ENCODE data around the gene FHOD1. TPM values are rescaled to one million over a fixed set of nuclear protein-coding genes. Genes with fewer than 3 reads are reported as not detected.

FHOD1 gene
- total and polyA plus RNA-seq, 2 of the 13 experiments (the other 11 are each of a cell fraction or from before 2014, with no cell fraction given), result 20.0 to 20.8 TPM

DNA sequence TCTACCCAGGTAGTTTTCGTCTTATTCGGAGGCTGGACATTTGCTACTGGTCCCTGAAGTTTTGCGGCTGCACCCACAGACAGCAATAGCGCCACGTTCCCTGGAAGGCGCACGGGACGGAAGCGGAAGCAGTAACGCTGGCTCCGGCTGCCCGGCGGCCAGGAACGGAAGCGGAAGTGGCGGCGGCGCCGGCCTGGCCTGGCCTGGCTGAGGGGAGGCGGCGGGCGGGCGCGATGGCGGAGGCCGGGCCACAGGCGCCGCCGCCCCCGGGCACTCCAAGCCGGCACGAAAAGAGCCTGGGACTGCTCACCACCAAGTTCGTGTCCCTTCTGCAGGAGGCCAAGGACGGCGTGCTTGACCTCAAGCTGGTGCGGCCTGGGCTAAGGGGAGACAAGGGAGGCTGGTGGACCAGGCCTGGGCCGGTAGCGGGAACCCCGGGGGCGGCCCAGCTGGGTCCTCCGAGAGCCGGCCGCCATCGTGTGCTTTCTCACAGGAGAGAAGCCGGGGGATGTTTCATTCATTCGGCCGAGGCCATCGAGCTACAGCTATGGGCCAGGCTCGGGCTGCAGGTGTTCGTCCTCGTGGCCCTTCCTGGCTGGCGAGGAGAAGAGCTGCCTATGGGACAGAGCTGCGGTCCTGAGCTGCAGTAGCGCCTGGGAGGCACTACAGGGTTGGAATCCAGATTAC lies 55.1 kb downstream of the FHOD1 start, which contains the start of gene E2F4 (continued):
- TF ChIP-seq ONECUT2 (CRISPR knock-in tag; IDR thresholded peaks at IDR 0.05) (peak; percentile 18; the same call in 1 of the 2 replicates), RFXAP (CRISPR knock-in tag; IDR thresholded peaks at IDR 0.05; ENCODE audit: borderline replicate concordance) (peak; percentile 74; the same call in 1 of the 2 replicates), SP2 (CRISPR knock-in tag; IDR thresholded peaks at IDR 0.05) (peak; percentile 71), ZFP41 (CRISPR knock-in tag; IDR thresholded peaks at IDR 0.05; ENCODE audit: borderline replicate concordance) (peak; percentile 62; the same call in 1 of the 2 replicates), SP1 (IDR thresholded peaks at IDR 0.05) (no peak), SP1 (CRISPR knock-in tag; IDR thresholded peaks at IDR 0.05) (peak; percentile 34; the same call in 1 of the 2 replicates), ZNF792 (CRISPR knock-in tag; IDR thresholded peaks at IDR 0.05) (peak; percentile 44; the same call in 1 of the 2 replicates), HCFC1 (IDR thresholded peaks at IDR 0.05; ENCODE audit: low read depth, low read length) (peak; percentile 77), PLRG1 (conservative IDR thresholded peaks at IDR 0.05) (no peak), SSRP1 (CRISPR knock-in tag; IDR thresholded peaks at IDR 0.05) (no peak), HDAC1 (CRISPR knock-in tag; IDR thresholded peaks at IDR 0.05) (peak; percentile 88), ZNF329 (CRISPR knock-in tag; IDR thresholded peaks at IDR 0.05; ENCODE audit: low read depth) (peak; percentile 60; the same call in 1 of the 2 replicates), ZNF605 (CRISPR knock-in tag; IDR thresholded peaks at IDR 0.05) (no peak), ZMAT3 (CRISPR knock-in tag; conservative IDR thresholded peaks at IDR 0.05) (peak; percentile 49; the same call in 1 of the 2 replicates), MBD4 (IDR thresholded peaks at IDR 0.05; ENCODE audit: borderline replicate concordance, low read length) (no peak), FOSL2 (CRISPR knock-in tag; IDR thresholded peaks at IDR 0.05) (peak; percentile 46; the same call in 1 of the 2 replicates), ZNF788 (CRISPR knock-in tag; IDR thresholded peaks at IDR 0.05; ENCODE audit: borderline replicate concordance) (peak; percentile 72; the same call in 1 of the 2 replicates)
- TF ChIP-seq, protein P1, sequence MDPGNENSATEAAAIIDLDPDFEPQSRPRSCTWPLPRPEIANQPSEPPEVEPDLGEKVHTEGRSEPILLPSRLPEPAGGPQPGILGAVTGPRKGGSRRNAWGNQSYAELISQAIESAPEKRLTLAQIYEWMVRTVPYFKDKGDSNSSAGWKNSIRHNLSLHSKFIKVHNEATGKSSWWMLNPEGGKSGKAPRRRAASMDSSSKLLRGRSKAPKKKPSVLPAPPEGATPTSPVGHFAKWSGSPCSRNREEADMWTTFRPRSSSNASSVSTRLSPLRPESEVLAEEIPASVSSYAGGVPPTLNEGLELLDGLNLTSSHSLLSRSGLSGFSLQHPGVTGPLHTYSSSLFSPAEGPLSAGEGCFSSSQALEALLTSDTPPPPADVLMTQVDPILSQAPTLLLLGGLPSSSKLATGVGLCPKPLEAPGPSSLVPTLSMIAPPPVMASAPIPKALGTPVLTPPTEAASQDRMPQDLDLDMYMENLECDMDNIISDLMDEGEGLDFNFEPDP (CRISPR knock-in tag; conservative IDR thresholded peaks at IDR 0.05), result no peak
- TF ChIP-seq, protein P2, sequence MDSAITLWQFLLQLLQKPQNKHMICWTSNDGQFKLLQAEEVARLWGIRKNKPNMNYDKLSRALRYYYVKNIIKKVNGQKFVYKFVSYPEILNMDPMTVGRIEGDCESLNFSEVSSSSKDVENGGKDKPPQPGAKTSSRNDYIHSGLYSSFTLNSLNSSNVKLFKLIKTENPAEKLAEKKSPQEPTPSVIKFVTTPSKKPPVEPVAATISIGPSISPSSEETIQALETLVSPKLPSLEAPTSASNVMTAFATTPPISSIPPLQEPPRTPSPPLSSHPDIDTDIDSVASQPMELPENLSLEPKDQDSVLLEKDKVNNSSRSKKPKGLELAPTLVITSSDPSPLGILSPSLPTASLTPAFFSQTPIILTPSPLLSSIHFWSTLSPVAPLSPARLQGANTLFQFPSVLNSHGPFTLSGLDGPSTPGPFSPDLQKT (CRISPR knock-in tag; IDR thresholded peaks at IDR 0.05; ENCODE audit: borderline replicate concordance), result peak; percentile 58; the same call in 1 of the 2 replicates
- TF ChIP-seq, protein P3, sequence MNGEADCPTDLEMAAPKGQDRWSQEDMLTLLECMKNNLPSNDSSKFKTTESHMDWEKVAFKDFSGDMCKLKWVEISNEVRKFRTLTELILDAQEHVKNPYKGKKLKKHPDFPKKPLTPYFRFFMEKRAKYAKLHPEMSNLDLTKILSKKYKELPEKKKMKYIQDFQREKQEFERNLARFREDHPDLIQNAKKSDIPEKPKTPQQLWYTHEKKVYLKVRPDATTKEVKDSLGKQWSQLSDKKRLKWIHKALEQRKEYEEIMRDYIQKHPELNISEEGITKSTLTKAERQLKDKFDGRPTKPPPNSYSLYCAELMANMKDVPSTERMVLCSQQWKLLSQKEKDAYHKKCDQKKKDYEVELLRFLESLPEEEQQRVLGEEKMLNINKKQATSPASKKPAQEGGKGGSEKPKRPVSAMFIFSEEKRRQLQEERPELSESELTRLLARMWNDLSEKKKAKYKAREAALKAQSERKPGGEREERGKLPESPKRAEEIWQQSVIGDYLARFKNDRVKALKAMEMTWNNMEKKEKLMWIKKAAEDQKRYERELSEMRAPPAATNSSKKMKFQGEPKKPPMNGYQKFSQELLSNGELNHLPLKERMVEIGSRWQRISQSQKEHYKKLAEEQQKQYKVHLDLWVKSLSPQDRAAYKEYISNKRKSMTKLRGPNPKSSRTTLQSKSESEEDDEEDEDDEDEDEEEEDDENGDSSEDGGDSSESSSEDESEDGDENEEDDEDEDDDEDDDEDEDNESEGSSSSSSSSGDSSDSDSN (CRISPR knock-in tag; IDR thresholded peaks at IDR 0.05), result peak; percentile 90; the same call in 1 of the 2 replicates
- TF ChIP-seq, protein P4, sequence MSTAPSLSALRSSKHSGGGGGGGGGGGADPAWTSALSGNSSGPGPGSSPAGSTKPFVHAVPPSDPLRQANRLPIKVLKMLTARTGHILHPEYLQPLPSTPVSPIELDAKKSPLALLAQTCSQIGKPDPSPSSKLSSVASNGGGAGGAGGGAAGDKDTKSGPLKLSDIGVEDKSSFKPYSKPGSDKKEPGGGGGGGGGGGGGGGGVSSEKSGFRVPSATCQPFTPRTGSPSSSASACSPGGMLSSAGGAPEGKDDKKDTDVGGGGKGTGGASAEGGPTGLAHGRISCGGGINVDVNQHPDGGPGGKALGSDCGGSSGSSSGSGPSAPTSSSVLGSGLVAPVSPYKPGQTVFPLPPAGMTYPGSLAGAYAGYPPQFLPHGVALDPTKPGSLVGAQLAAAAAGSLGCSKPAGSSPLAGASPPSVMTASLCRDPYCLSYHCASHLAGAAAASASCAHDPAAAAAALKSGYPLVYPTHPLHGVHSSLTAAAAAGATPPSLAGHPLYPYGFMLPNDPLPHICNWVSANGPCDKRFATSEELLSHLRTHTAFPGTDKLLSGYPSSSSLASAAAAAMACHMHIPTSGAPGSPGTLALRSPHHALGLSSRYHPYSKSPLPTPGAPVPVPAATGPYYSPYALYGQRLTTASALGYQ (CRISPR knock-in tag; IDR thresholded peaks at IDR 0.05), result peak; percentile 80; the same call in 1 of the 2 replicates
- TF ChIP-seq, protein P5, sequence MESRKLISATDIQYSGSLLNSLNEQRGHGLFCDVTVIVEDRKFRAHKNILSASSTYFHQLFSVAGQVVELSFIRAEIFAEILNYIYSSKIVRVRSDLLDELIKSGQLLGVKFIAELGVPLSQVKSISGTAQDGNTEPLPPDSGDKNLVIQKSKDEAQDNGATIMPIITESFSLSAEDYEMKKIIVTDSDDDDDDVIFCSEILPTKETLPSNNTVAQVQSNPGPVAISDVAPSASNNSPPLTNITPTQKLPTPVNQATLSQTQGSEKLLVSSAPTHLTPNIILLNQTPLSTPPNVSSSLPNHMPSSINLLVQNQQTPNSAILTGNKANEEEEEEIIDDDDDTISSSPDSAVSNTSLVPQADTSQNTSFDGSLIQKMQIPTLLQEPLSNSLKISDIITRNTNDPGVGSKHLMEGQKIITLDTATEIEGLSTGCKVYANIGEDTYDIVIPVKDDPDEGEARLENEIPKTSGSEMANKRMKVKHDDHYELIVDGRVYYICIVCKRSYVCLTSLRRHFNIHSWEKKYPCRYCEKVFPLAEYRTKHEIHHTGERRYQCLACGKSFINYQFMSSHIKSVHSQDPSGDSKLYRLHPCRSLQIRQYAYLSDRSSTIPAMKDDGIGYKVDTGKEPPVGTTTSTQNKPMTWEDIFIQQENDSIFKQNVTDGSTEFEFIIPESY (CRISPR knock-in tag; IDR thresholded peaks at IDR 0.05), result 0 out of 2 replicates have a peak, but pooled peaks have one; percentile 17
